ENCODE results near the gene PTCSC3.

PTCSC3 gene

DNA sequence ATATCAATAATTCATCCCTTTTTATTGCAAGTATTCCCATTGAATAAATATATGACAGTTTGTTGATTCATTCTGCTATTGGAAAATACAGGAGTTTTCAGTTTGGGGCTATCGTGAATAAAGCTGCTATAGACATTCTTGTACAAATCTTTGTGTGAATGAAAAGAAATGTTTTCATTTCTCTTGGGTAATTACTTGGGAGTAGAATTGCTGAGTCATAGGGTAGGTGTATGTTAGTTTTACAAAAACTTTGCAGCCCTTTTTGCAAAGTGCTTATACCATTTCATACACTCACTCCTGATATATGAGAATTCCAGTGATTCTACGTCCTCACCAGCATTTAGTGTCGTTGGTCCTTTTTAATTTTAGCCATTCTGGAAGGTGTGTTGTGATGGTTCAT is 6.9 kb upstream of the PTCSC3 start:
- TF ChIP-seq, protein P1, sequence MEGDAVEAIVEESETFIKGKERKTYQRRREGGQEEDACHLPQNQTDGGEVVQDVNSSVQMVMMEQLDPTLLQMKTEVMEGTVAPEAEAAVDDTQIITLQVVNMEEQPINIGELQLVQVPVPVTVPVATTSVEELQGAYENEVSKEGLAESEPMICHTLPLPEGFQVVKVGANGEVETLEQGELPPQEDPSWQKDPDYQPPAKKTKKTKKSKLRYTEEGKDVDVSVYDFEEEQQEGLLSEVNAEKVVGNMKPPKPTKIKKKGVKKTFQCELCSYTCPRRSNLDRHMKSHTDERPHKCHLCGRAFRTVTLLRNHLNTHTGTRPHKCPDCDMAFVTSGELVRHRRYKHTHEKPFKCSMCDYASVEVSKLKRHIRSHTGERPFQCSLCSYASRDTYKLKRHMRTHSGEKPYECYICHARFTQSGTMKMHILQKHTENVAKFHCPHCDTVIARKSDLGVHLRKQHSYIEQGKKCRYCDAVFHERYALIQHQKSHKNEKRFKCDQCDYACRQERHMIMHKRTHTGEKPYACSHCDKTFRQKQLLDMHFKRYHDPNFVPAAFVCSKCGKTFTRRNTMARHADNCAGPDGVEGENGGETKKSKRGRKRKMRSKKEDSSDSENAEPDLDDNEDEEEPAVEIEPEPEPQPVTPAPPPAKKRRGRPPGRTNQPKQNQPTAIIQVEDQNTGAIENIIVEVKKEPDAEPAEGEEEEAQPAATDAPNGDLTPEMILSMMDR (IDR thresholded peaks at IDR 0.05; ENCODE audit: extremely low read depth, insufficient read depth, missing control alignments), result no peak
- no peak for DNase-seq (ENCODE audit: low spot score)
- in situ Hi-C loops (cut with MboI; ENCODE audit: low pct_unique_long_range_greater_than_20kb, low sequenced_read_pairs, unreplicated experiment), result no loop called here

DNA sequence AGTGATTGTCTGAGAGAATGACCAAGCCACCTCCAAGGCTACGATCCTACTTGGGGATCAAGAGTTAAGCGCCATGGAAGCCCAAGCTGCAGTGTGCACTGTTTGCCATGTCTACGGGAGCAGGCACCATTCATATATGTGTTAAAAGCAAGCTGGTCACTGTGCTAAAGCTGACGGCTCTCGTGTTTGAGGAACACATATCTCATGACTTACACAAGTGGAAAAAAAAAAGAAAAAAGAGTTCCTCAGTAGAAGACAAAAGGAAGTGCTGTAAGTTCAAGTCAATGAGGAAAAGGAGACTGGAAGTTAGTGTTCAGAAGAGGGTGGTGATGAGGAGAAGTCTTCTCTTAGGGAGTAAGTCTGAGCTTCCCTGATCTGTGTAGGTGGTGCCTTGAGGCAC is 4.9 kb upstream of the PTCSC3 start:
- in situ Hi-C loops (cut with MboI; ENCODE audit: low pct_unique_long_range_greater_than_20kb, low sequenced_read_pairs, unreplicated experiment), result no loop called here
- no peak for DNase-seq (ENCODE audit: low spot score)
- TF ChIP-seq, protein P1 (IDR thresholded peaks at IDR 0.05; ENCODE audit: extremely low read depth, insufficient read depth, missing control alignments), result no peak

DNA sequence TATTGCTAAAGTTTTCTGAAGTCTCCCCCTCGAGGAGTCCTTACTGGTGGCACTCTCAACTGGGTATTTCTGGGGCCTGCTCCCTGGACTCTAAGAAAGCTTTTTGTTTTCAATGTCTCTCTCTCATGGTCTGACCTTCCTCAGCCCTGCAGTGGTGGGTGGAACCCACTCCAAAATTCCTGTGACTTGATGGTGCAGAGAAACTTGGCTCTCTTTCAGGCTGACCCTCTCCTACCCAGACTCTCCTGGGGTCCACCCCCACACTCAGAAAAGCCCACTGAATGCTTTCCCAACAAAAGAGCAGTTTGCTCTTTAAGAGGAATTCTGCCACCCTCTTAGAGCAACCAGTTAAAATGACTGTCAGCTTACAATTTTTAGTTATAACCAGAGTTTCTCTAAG is 967 bp upstream of the PTCSC3 start:
- no peak for DNase-seq (ENCODE audit: low spot score)
- in situ Hi-C loops (cut with MboI; ENCODE audit: low pct_unique_long_range_greater_than_20kb, low sequenced_read_pairs, unreplicated experiment), result no loop called here

DNA sequence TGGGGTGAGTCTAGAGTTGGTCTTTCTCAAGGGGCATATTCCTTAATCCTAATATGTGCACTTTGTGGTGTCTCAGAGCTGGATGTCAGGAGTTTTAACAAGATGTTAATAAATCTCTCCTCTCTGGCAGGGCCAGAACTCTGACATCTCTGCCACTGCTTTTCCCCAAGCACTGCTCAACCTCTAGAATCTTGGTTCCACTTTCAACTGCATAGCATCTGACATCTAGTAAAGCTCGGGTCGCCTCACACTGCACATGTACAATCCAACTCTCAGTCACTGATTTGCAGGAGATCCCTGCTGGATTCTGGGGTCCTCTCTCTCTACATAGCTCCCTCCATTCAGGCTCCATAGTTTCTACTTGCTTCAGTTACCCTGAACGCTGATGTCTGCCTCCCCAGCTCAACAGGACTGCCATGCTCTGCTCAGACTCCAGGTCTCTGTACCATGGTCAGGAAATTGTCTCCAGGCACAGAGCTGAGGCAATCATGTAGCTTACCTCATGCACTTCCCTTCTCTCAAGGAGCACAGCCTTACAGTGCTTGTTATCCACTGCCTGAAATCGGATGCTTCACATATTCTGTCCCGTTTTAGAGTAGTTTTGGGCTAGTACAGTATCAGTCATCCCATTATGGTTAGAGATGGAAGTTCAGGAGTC is 1.6 kb downstream of the PTCSC3 start:
- no peak for DNase-seq (ENCODE audit: low spot score)
- in situ Hi-C loops (cut with MboI; ENCODE audit: low pct_unique_long_range_greater_than_20kb, low sequenced_read_pairs, unreplicated experiment), result no loop called here
- TF ChIP-seq, protein P1 (IDR thresholded peaks at IDR 0.05; ENCODE audit: extremely low read depth, insufficient read depth, missing control alignments), result no peak

More for the DNA sequence above, 967 bp upstream of the PTCSC3 start:
- TF ChIP-seq, protein P1 (IDR thresholded peaks at IDR 0.05; ENCODE audit: extremely low read depth, insufficient read depth, missing control alignments), result no peak

DNA sequence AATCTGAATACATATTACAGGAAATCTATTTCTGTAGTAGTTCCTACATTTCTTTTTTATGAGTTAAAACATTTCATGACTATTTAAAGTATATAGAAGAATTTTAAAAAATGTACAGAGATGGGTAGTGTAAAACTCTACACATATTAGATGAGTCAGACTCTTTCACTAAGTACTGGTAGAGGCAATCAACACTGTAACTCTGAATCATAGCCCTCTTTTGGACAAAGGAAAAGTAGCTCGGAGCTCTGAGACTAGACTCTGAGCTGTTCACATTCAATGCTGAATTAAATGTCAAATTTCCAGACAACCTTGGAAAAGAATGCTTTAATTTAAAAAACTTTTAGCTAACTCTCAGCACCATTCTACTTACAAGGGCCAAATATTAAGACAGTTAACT is 3.4 kb downstream of the PTCSC3 start:
- TF ChIP-seq, protein P1 (IDR thresholded peaks at IDR 0.05; ENCODE audit: extremely low read depth, insufficient read depth, missing control alignments), result no peak
- no peak for DNase-seq (ENCODE audit: low spot score)
- in situ Hi-C loops (cut with MboI; ENCODE audit: low pct_unique_long_range_greater_than_20kb, low sequenced_read_pairs, unreplicated experiment), result no loop called here

DNA sequence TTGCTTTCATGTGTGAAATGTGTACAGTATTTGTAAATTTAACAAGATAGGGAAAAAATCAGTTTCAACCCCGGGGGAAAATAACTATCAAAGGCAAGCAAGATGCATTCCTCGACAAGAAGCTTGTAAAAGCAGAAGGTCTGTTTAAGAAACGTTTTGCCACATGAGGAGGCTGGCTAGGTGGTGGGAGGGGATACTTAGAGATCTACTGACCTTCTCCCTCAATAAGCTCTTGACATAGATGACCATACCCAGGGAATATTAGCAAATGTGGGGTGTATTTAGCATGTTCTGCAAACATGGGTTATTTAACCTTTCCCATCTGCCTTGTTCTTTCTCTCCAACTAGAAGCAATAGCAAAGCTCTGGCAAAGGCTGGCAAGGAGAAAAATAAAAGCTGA is 4.9 kb downstream of the PTCSC3 start:
- in situ Hi-C loops (cut with MboI; ENCODE audit: low pct_unique_long_range_greater_than_20kb, low sequenced_read_pairs, unreplicated experiment), result no loop called here
- no peak for DNase-seq (ENCODE audit: low spot score)
- TF ChIP-seq, protein P1 (IDR thresholded peaks at IDR 0.05; ENCODE audit: extremely low read depth, insufficient read depth, missing control alignments), result no peak
